Measurements from ENCODE around the gene PALD1.

GRCh38 chr10:70592186-70592735 lies 113.7 kb downstream of the PALD1 start:
- TF ChIP-seq POLR2A (IDR thresholded peaks at IDR 0.05; ENCODE audit: low read depth, low read length) (no peak), POLR2AphosphoS5 (IDR thresholded peaks at IDR 0.05; ENCODE audit: low read depth, low read length) (no peak), TAF1 (IDR thresholded peaks at IDR 0.05; ENCODE audit: borderline replicate concordance, low read depth, low read length) (no peak)

Data from GM12892 (cell line).